Activated CD4-positive, alpha-beta T cell treated with anti-CD3 and anti-CD28 coated beads, Interleukin-2, amount 50 U/mL, for 24 hours (primary cell): ENCODE results near the gene MAP4K3.

ENCODE experiments used
- DNase-seq, 2 donors: peaks; one replicate each; pipeline ENCODE4 v3.0.0-alpha.2; 2020; ENCODE audit warnings: low read depth in 1 of 2, low spot score in 1 of 2

MAP4K3 gene

DNA sequence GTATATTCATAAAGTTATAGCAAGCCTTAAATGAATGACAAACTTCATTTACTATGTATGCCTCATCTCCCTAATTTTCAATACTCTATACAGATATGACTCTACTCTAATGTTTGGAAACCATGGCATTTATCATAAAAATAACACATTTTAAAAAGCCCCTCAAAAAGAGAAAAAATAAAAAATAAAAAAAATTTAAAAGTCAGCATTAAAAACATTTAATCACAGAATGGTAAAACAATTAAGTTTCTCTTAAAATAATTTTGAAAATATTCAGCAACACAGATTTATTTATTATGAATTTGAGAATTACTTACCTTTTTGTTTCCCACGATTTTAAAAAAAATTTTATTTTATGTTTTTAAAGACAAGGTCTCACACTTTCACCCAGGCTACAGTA lies 128.3 kb downstream of the MAP4K3 start:
- DNase-seq, result no peak

- no peak for DNase-seq
Observed at GRCh38 chr2:39306626-39307025, 130.5 kb downstream of the MAP4K3 start.

- DNase-seq, result no peak
Observed at GRCh38 chr2:39304729-39305128, 132.4 kb downstream of the MAP4K3 start.

DNA sequence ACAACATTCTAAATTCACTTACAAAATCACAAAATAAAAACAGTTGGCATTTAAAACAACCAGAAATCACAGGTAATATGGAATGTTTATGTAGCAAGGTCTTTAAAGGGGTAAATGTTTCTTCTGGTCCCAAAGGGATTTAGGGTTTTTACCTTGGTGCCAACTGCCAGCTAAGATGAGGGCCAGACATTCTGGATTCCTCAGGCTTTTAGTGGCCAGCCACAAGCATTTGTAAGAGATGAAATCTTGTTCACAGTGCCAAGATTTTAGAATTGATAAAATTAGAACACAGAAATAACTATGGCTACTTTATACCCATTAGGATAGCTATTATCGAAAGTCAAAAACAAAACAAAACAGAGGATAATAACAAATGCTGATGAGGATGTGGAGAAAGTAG lies 132.9 kb downstream of the MAP4K3 start:
- DNase-seq, result no peak

GRCh38 chr2:39301352-39301751 lies 135.7 kb downstream of the MAP4K3 start:
- DNase-seq, result no peak

- DNase-seq, result no peak
Observed at GRCh38 chr2:39300044-39300978, 136.8 kb downstream of the MAP4K3 start.

- no peak for DNase-seq
Observed at GRCh38 chr2:39290433-39290832, 146.7 kb downstream of the MAP4K3 start.

- no peak for DNase-seq
Observed at GRCh38 chr2:39289609-39290008, 147.5 kb downstream of the MAP4K3 start.

DNA sequence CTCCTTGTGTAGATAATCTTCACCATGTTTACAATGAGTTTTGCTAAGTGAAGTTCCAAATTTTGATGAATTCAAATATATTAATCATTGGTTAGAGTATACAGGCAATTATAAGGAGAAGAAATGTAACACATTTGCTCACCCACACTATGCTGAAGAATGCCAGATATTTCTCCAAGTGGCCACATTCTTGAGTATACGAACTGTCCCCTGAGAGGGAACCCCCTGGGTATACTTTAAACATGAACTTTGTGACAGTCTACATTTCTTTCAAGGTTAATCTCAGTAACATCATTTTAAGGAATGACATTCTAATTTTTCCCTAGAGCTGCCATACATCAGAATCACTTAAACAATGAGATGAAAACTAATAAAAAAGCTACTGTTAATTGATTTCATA lies 153.5 kb downstream of the MAP4K3 start:
- DNase-seq, result no peak

- DNase-seq, result no peak
Observed at GRCh38 chr2:39281391-39281790, 155.7 kb downstream of the MAP4K3 start.

DNA sequence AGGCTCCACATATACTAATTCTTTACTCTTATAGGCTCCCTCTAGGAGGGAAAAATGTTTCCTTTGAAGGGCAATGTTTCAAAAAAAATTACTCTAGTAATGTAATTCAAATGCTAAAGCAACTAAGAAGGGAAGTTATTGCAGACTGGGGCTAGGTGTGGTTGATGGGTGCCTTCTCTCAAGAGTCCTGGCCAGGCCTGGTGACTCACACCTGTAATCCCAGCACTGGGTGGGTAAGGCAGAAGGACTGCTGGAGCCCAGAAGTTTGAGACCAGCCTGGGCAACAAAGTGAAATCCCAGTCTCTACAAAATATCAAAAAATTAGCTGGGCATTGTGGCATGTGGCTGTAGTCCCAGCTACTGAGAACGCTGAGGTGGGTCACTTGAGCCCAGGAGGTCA lies 162.1 kb downstream of the MAP4K3 start:
- DNase-seq, result no peak

GRCh38 chr2:39269941-39270340 lies 167.1 kb downstream of the MAP4K3 start:
- no peak for DNase-seq

GRCh38 chr2:39266916-39267434 lies 170.1 kb downstream of the MAP4K3 start:
- no peak for DNase-seq

- DNase-seq, result no peak
Observed at GRCh38 chr2:39266139-39266805, 170.8 kb downstream of the MAP4K3 start.

GRCh38 chr2:39265315-39265714 lies 171.8 kb downstream of the MAP4K3 start:
- no peak for DNase-seq

DNA sequence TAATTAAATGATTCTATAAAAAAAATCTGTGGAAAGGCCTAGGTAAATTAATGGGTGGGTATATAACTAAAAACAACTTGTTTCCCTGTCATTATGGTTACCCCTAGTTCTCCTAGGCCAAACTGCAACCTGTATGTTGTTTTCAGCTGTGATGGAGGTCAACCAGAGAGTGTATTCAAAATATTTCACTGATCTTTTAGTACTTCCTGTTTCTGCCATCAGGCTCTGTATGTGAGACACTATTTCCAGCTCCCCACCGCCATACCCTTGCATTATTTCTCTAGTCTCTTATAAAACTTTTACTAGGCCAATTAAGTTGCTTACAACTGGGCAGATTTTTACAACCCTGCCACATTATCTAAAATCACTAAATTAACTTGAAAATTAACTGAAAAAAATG lies 172.4 kb downstream of the MAP4K3 start:
- DNase-seq, result no peak

DNA sequence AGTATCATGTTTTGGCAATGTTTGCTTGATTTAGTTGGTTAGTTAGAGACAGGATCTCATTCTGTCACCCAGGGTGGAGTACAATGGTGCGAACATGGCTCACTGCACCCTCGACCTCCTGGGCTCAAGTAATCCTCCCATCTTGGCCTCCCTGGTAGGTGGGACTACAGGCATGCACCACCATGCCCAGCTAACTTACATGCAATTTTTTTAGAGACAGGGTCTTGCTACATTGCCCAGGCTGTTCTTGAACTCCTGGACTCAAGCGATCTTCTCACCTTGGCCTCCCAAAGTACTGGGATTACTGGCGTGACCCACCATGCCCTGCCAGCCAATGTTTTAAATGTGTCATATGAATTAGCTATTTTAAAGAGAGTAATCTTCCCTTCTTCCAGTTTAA lies 177.0 kb downstream of the MAP4K3 start:
- no peak for DNase-seq

DNA sequence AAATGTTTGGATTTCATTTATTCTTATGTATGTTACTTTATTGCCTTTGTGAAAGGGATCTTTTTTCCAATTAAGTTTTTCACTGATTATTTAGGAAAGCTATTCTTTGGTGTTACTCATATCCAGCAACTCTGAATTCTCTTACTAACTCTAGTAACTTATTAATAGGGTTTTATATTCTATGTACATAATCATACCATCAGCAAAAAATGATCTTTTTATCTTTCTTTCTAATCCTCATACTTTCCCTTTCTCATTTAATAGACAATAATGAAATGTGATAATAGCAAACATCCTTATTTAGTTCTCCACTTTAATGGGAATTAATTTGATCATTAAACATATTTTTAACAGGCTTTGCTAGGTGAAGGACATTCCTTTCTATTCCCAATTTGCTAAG lies 181.0 kb downstream of the MAP4K3 start:
- DNase-seq, result no peak

- DNase-seq, result no peak
Observed at GRCh38 chr2:39252888-39253518, 184.1 kb downstream of the MAP4K3 start.

DNA sequence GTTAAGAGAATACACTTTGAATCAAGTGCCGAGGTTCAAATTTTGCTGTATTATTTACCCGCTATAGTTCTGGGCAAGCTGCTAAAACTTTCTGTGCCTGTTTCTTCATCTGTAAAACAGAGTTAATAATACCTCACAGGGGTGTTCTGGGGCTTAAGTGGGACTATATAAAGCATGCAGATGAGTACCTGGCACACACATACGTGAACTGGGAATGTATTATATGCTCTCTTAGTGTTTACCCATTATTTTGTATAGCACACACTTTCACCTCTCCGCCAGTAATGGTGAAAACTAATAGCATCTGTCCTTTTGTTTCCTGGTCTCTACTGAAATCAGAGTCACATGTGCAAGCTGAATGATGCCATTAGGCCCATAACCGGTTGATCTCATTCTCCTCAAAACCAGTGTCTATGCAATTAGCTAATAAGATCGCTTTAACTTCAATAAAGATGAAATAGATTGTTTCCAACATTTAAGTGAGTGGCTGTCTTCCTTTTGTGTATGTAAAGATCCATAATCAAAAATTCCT lies 189.5 kb downstream of the MAP4K3 start:
- DNase-seq, result no peak

DNA sequence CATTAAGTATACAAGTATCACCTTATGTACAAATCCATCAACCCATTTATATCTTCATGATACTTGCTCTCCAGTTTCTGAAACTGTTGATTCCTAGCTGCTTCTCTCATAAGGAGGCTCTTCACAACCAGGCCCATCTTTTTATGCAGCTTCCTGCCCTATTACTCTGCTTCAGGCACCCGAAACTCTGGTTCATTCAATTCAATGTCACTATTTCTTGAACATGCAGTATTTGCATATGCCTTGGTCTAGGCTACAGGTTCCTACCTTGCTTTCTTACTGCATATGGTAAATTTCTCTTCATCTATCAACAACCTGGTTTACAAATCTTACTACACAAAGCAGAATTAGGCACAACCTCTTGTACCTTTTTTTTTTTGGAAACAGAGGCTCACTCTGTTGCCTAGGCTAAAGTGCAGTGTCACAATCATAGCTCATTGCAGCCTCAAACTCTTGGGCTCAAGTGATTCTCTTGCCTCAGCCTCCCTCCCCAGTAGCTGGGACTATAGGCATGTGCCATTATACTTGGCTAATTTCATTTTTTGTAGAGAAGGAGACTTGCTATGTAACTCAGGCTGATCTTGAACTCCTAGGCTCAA lies 190.6 kb downstream of the MAP4K3 start:
- no peak for DNase-seq
